GM12878 (cell line): ENCODE data around the gene STX8. TPM values are rescaled to one million over a fixed set of nuclear protein-coding genes. Genes with fewer than 3 reads are reported as not detected.

ENCODE experiments used
- ATAC-seq: fragments of 200-7000 bp; cut with Tn5 transposase; 3 replicates; pipeline ENCODE4 v1.9.1; 2020; ENCODE audit warnings: mild to moderate bottlenecking, moderate library complexity
- BruUV-seq: library from RNA; stranded (reverse); fragments of 400-500 nt; replicated peaks from 2 replicates; lab custom pipeline; 2021; lab: Mats Ljungman, UMichigan
- CTCF ChIA-PET: fragments of 300-600 bp; sonication (Branson Sonifier 250); formaldehyde crosslinking; extraction: SDS; loops from one replicate; lab custom pipeline; 2021; ENCODE audit warnings: inconsistent platforms; lab: Yijun Ruan, JAX
- POLR2A ChIA-PET: fragments of 350-600 bp; formaldehyde crosslinking; extraction: SDS; loops from one replicate; lab custom pipeline; 2021; ENCODE audit warnings: inconsistent platforms; lab: Charles Lee
- RAD21 ChIA-PET: fragments of 300-600 bp; sonication (Branson Sonifier 250); formaldehyde crosslinking; loops from one replicate; lab custom pipeline; 2023; ENCODE audit warnings: antibody characterized with exemption; ENCODE audit not compliant: unreplicated experiment; lab: Charles Lee
- SMC1A ChIA-PET: fragments of 300-600 bp; sonication (Branson Sonifier 250); formaldehyde crosslinking; loops from one replicate; lab custom pipeline; 2023; ENCODE audit not compliant: unreplicated experiment, uncharacterized antibody; lab: Charles Lee
- DNase-seq: peaks from one replicate; pipeline ENCODE4 v3.0.0-alpha.2; 2011; ENCODE audit warnings: low read depth, low spot score
- FAIRE-seq: peaks from 3 replicates; lab custom pipeline; 2011; peaks lifted over from hg19 to GRCh38; lab: Jason Lieb, UNC
- H2AFZ ChIP-seq: 2 replicates; pipeline ENCODE4 v1.6.0; 2011; ENCODE audit warnings: low read depth, low read length, control low read depth; ENCODE audit not compliant: control insufficient read depth
- H3K27ac ChIP-seq: 2 replicates; pipeline ENCODE4 v1.5.1; 2011; ENCODE audit warnings: control low read depth; ENCODE audit not compliant: control insufficient read depth, insufficient read depth
- H3K27me3 ChIP-seq, 2 experiments: replicated peaks in 1 of 2; 2 replicates each; pipeline versions ENCODE4 v1.6.0 to v1.6.1; 2011; ENCODE audit warnings: low read length in 1 of 2; ENCODE audit not compliant: control insufficient read depth in 2 of 2, insufficient read depth in 2 of 2
- H3K36me3 ChIP-seq, 2 experiments: 2 replicates each; pipeline ENCODE4 v1.5.1; 2011; ENCODE audit warnings: low read length in 1 of 2; ENCODE audit not compliant: control insufficient read depth in 2 of 2, insufficient read depth in 2 of 2
- H3K4me1 ChIP-seq: 2 replicates; pipeline ENCODE4 v1.6.1; 2011; ENCODE audit warnings: mild to moderate bottlenecking, low read length, moderate library complexity, mixed read lengths; ENCODE audit not compliant: control insufficient read depth, insufficient read depth
- H3K4me2 ChIP-seq: 2 replicates; pipeline ENCODE4 v1.6.0; 2011; ENCODE audit warnings: control low read depth; ENCODE audit not compliant: control insufficient read depth, insufficient read depth
- H3K4me3 ChIP-seq: fragments of 200-600 bp; sonication (generic); 2 replicates; pipeline ENCODE4 v1.5.1; 2016
- H3K79me2 ChIP-seq: 2 replicates; pipeline ENCODE4 v1.6.0; 2011; ENCODE audit warnings: low read length; ENCODE audit not compliant: control insufficient read depth, insufficient read depth
- H3K9ac ChIP-seq: 2 replicates; pipeline ENCODE4 v1.8.0; 2011; ENCODE audit warnings: low read length, control low read depth, mixed read lengths; ENCODE audit not compliant: control insufficient read depth, insufficient read depth
- H3K9me3 ChIP-seq: replicated peaks from 3 replicates; pipeline ENCODE4 v1.5.1; 2011; ENCODE audit warnings: mild to moderate bottlenecking, low read length; ENCODE audit not compliant: control insufficient read depth, insufficient read depth
- H4K20me1 ChIP-seq: 2 replicates; pipeline ENCODE4 v1.6.0; 2011; ENCODE audit not compliant: control insufficient read depth, insufficient read depth
- BACH1 ChIP-seq: fragments of 450-650 bp; IDR thresholded peaks from 2 replicates; pipeline ENCODE4 v1.6.1; 2017; ENCODE audit warnings: mild to moderate bottlenecking, borderline replicate concordance
- CBX3 ChIP-seq: fragments of 200-600 bp; sonication (generic); IDR thresholded peaks from 2 replicates; pipeline ENCODE4 v1.6.1; 2016; ENCODE audit warnings: low read depth, borderline replicate concordance
- CHD1 ChIP-seq: IDR thresholded peaks from 2 replicates; pipeline ENCODE4 v1.6.1; 2012; ENCODE audit warnings: low read depth, low read length, improper control_type of control experiment
- CTCF ChIP-seq, 3 experiments: IDR thresholded peaks in 2 of 3; conservative IDR thresholded peaks in 1 of 3; 2 replicates each; pipeline ENCODE4 v1.5.1; 2011; ENCODE audit warnings: low read depth in 3 of 3, low read length in 3 of 3, mild to moderate bottlenecking in 3 of 3, control low read depth in 2 of 3, moderate library complexity in 2 of 3, inconsistent platforms in 1 of 3, mixed read lengths in 1 of 3; ENCODE audit not compliant: control insufficient read depth in 2 of 3, insufficient read depth in 1 of 3; ENCODE audit errors: extremely low read depth in 1 of 3
- HCFC1 ChIP-seq: fragments of 150-350 bp; IDR thresholded peaks from 2 replicates; pipeline ENCODE4 v1.6.1; 2014; ENCODE audit warnings: low read length
- IKZF1 ChIP-seq: fragments of 450-650 bp; conservative IDR thresholded peaks from 2 replicates; pipeline ENCODE4 v1.6.1; 2017; ENCODE audit warnings: antibody characterized with exemption, mild to moderate bottlenecking
- NFXL1 ChIP-seq: fragments of 450-650 bp; IDR thresholded peaks from 2 replicates; pipeline ENCODE4 v1.6.1; 2017; ENCODE audit warnings: antibody characterized with exemption, mild to moderate bottlenecking, borderline replicate concordance
- NFYB ChIP-seq: IDR thresholded peaks from 2 replicates; pipeline ENCODE4 v1.6.1; 2011; ENCODE audit warnings: low read depth, mild to moderate bottlenecking, low read length, improper control_type of control experiment, moderate library complexity; ENCODE audit not compliant: insufficient read depth
- TBL1XR1 ChIP-seq: IDR thresholded peaks from 2 replicates; pipeline ENCODE4 v1.6.1; 2012; ENCODE audit warnings: low read depth, low read length, improper control_type of control experiment
- ZNF274 ChIP-seq: IDR thresholded peaks from one replicate; pipeline ENCODE4 v1.8.0; 2011; ENCODE audit not compliant: insufficient read length, insufficient read depth
- WGBS: methylation state at CpG from one replicate; pipeline ENCODE4 v1.1.6; 2016; ENCODE audit warnings: low lambda C conversion rate; ENCODE audit not compliant: insufficient replicate concordance, insufficient coverage; ENCODE audit errors: missing lambda C conversion rate; 5-methylcytosine and 5-hydroxymethylcytosine counted together
- in situ Hi-C: fragments of 300-500 bp; cut with MboI; formaldehyde crosslinking; loops from 9 replicates; pipeline ENCODE4 v1.14.3; 2018; ENCODE audit warnings: mixed read lengths
- intact Hi-C: fragments of 100-400 bp; cut with micrococcal nuclease; formaldehyde crosslinking; loops from one replicate; pipeline ENCODE4 v1.14.2; 2022; ENCODE audit not compliant: unreplicated experiment
- polyA plus RNA-seq, 11 experiments: library from polyadenylated mRNA; depleted of rRNA in 4 of 11; unstranded in 6 of 11; stranded (reverse) in 5 of 11; fragments of >200 nt; fragmentation: Nextera tagmentation in 4 of 11; fragmentation: Illumina TruSeq in 1 of 11; extraction: Ambion mirVana in 4 of 11; extraction: Trizol in 1 of 11; gene quantifications; 1 replicate in 1 of 11; 2 replicates in 10 of 11; pipeline versions ENCODE4 v1.2.1 to v1.2.3, GENCODE V29; 2011 to 2016; ENCODE audit warnings: inconsistent platforms in 2 of 11, missing spikeins in 2 of 11, low read depth in 1 of 11
- total RNA-seq, 4 experiments: library from RNA; depleted of rRNA in 3 of 4; stranded (reverse); fragments of >200 nt in 3 of 4; fragmentation: Illumina TruSeq in 1 of 4; extraction: Trizol in 1 of 4; gene quantifications; 2 replicates each; pipeline versions ENCODE4 v1.2.1 to v1.2.3, GENCODE V29; 2013 to 2021

The STX8 gene
- total and polyA plus RNA-seq, 10 of the 15 experiments (the other 5 are each of a cell fraction or from before 2014, with no cell fraction given) = 47.9 to 151 (median 72.9) TPM

- ATAC-seq = no peak
- intact Hi-C loops (no loop called here), in situ Hi-C loops (no loop called here)
- Histone ChIP-seq H4K20me1 (no peaks in the 10 kb centered on the region), H3K4me2 (no peak overlapping the region), H3K36me3 (no peaks in the 10 kb centered on the region), H3K79me2 (no peaks in the 10 kb centered on the region), H3K27me3 (no peaks in the 10 kb centered on the region), H3K27ac (no peak overlapping the region), H3K9me3 (no peaks in the 10 kb centered on the region), H3K9ac (no peak overlapping the region), H3K4me3 (no peak overlapping the region), H3K4me1 (no peaks in the 10 kb centered on the region), H2AFZ (no peak overlapping the region)
- BruUV-seq = no TSS peak
- ChIA-PET RAD21 (interaction anchor here (0.6 kb wide), 1 partner anchor 16 kb away, joined by 3 read pairs; no protein-coding TSS in a partner anchor), CTCF (no interaction called here), SMC1A (no interaction called here), POLR2A (no interaction called here)
- DNase-seq = no peak
- no peak for FAIRE-seq
- no peak for TF ChIP-seq CBX3
- TF ChIP-seq TBL1XR1 = no peak
- no peak for TF ChIP-seq NFYB
- TF ChIP-seq IKZF1 = no peak
- TF ChIP-seq HCFC1 = no peak
- no peak for TF ChIP-seq CHD1
- no peak for TF ChIP-seq ZNF274
- TF ChIP-seq NFXL1 = no peak
- no peak for TF ChIP-seq CTCF (IDR thresholded peaks at IDR 0.05 in 2 of 3, conservative IDR thresholded peaks at IDR 0.05 in 1 of 3; ENCODE audit: control insufficient read depth in 2 of 3, extremely low read depth in 1 of 3, insufficient read depth in 1 of 3, low read depth in 3 of 3, low read length in 3 of 3)
- TF ChIP-seq BACH1 = no peak
- WGBS = 100% methylated on average over 4 of the region's 4 CpGs
Observed at GRCh38 chr17:9538626-9539025, 37.0 kb downstream of the STX8 start.
